ENCODE measurements around the gene ABTB2.
"Not testable (repeated sequence)": the region's sequence is repeated elsewhere in the genome, so short reads cannot be mapped to it uniquely, and the experiment has no call there.

GRCh38 chr11:34180814-34181165 is 177.0 kb downstream of the ABTB2 start:
- not testable (repeated sequence) for TF ChIP-seq ZNF384 (IDR thresholded peaks at IDR 0.05); FOXA1 (IDR thresholded peaks at IDR 0.05); ELF4 (IDR thresholded peaks at IDR 0.05); BHLHE40 (IDR thresholded peaks at IDR 0.05; ENCODE audit: borderline replicate concordance); TARDBP (IDR thresholded peaks at IDR 0.05); FOXM1 (IDR thresholded peaks at IDR 0.05; ENCODE audit: borderline replicate concordance); NFRKB (IDR thresholded peaks at IDR 0.05); CTBP1 (IDR thresholded peaks at IDR 0.05; ENCODE audit: borderline replicate concordance)

Measured in HEK293T (cell line).